Measurements from ENCODE around the gene CRACDL. TPM values are rescaled to one million over a fixed set of nuclear protein-coding genes. Genes with fewer than 3 reads are reported as not detected.

CRACDL gene
- total and polyA plus RNA-seq, 2 donors (not counting 3 experiments of a cell fraction or from before 2014, with no cell fraction given) = 0.92 to 6.3 TPM

GRCh38 chr2:98807221-98807620 lies 128.8 kb downstream of the CRACDL start:
- peaks cover 22% of the 10 kb centered on the region for H3K4me1 ChIP-seq (ENCODE audit: control insufficient read depth, extremely low read depth, insufficient read depth, low read length)
- intact Hi-C loops (cut with micrococcal nuclease) (no loop called here), dilution Hi-C loops (cut with MboI; ENCODE audit: extremely low pct_ligation_motif_present, low sequenced_read_pairs) (no loop called here)
- no peaks in the 10 kb centered on the region for H3K36me3 ChIP-seq (ENCODE audit: control insufficient read depth in 2 of 2, extremely low read depth in 1 of 2, insufficient read depth in 2 of 2, low read length in 2 of 2)
- H3K9me3 ChIP-seq (replicated peaks; ENCODE audit: control insufficient read depth, insufficient read depth, low read length) = no peaks in the 10 kb centered on the region
- no peaks in the 10 kb centered on the region for H3K27me3 ChIP-seq (ENCODE audit: control insufficient read depth in 2 of 2, insufficient read depth in 2 of 2, low read length in 2 of 2)
- no peak overlapping the region for H3K4me2 ChIP-seq (ENCODE audit: insufficient read depth, low read length)
- no peaks in the 10 kb centered on the region for H3K9me1 ChIP-seq (replicated peaks; ENCODE audit: control insufficient read depth, extremely low read depth, insufficient read depth, low read length)
- H3K9ac ChIP-seq (replicated peaks; ENCODE audit: extremely low read depth, insufficient read depth, low read length) = no peak overlapping the region
- H2AFZ ChIP-seq (ENCODE audit: low read depth, low read length) = no peak overlapping the region
- no TSS peak for BruUV-seq (replicated peaks)
- H3K4me3 ChIP-seq (replicated peaks in 1 of 3; ENCODE audit: insufficient read depth in 1 of 3, low read depth in 1 of 3, low read length in 3 of 3) = no peak overlapping the region
- FAIRE-seq (no peak), DNase-seq (ENCODE audit: low read depth, low spot score) (no peak)
- H4K20me1 ChIP-seq (replicated peaks; ENCODE audit: control insufficient read depth, extremely low read depth, insufficient read depth, low read length) = no peaks in the 10 kb centered on the region
- no peak overlapping the region for H3K27ac ChIP-seq (ENCODE audit: insufficient read depth, low read depth, low read length)
- CTCF ChIA-PET = interaction anchor here (0.8 to 2.7 kb wide), 6 partner anchors 8 to 158 kb away, joined by 3 to 10 read pairs (median 6); no protein-coding TSS in a partner anchor
- no peaks in the 10 kb centered on the region for H3K79me2 ChIP-seq (ENCODE audit: control insufficient read depth, insufficient read depth, low read length)
- POLR2A ChIA-PET = interaction anchor here (0.6 kb wide), 1 partner anchor 12 kb away, joined by 3 read pairs; no protein-coding TSS in a partner anchor
- TF ChIP-seq MAX (IDR thresholded peaks at IDR 0.05; ENCODE audit: insufficient read depth, insufficient read length) (no peak), FOS (IDR thresholded peaks at IDR 0.05; ENCODE audit: borderline replicate concordance, insufficient read depth, low read length) (no peak), POLR2AphosphoS5 (IDR thresholded peaks at IDR 0.05; ENCODE audit: insufficient read depth, low read depth, low read length) (no peak), JUN (IDR thresholded peaks at IDR 0.05; ENCODE audit: borderline replicate concordance, insufficient read depth, insufficient read length, low read depth) (no peak), EZH2 (IDR thresholded peaks at IDR 0.05; ENCODE audit: borderline replicate concordance, low read depth, low read length, severe bottlenecking) (no peak), POLR2A (IDR thresholded peaks at IDR 0.05; ENCODE audit: low read depth, low read length) (no peak), GATA2 (IDR thresholded peaks at IDR 0.05; ENCODE audit: insufficient read depth, insufficient read length, low read depth, low read length) (no peak), MYC (IDR thresholded peaks at IDR 0.05; ENCODE audit: low read depth, low read length) (no peak), CTCF (IDR thresholded peaks at IDR 0.05; ENCODE audit: extremely low read depth in 1 of 2, insufficient read depth in 1 of 2, low read depth in 1 of 2, low read length in 2 of 2) (no peak)
